OCI-LY7 (cell line): ENCODE measurements around the gene DDX25. TPM values are rescaled to one million over a fixed set of nuclear protein-coding genes. Genes with fewer than 3 reads are reported as not detected.

Experiments
- BruUV-seq: library from RNA; stranded (reverse); fragments of 400-500 nt; replicated peaks from 2 replicates; lab custom pipeline; 2021; lab: Mats Ljungman, UMichigan
- CTCF ChIA-PET: fragments of 300-600 bp; sonication (Branson Sonifier 250); formaldehyde crosslinking; loops from one replicate; lab custom pipeline; 2022; ENCODE audit warnings: antibody characterized with exemption; ENCODE audit not compliant: unreplicated experiment; lab: Charles Lee
- POLR2A ChIA-PET: fragments of 300-600 bp; sonication (Branson Sonifier 250); formaldehyde crosslinking; loops from one replicate; lab custom pipeline; 2022; ENCODE audit warnings: antibody characterized with exemption; lab: Charles Lee
- DNase-seq: peaks from one replicate; pipeline ENCODE4 v3.0.0-alpha.2; 2015; ENCODE audit warnings: low spot score
- H2AFZ ChIP-seq: fragments of 200-600 bp; sonication (generic), shearing (Covaris generic); 2 replicates; pipeline ENCODE4 v1.6.1; 2014; ENCODE audit warnings: mild to moderate bottlenecking, antibody characterized with exemption, low read length, moderate library complexity
- H3K27ac ChIP-seq: fragments of 200-600 bp; sonication (generic); 2 replicates; pipeline ENCODE4 v1.5.1; 2014; ENCODE audit warnings: mixed run types, low read depth, mild to moderate bottlenecking, moderate library complexity, low read length, inconsistent platforms; ENCODE audit not compliant: poor library complexity, severe bottlenecking
- H3K36me3 ChIP-seq: fragments of 200-600 bp; sonication (generic); 2 replicates; pipeline ENCODE4 v1.6.1; 2014; ENCODE audit warnings: mild to moderate bottlenecking, antibody characterized with exemption, low read length, moderate library complexity, mixed read lengths; ENCODE audit not compliant: insufficient read depth
- H3K4me1 ChIP-seq: fragments of 200-600 bp; sonication (generic); 2 replicates; pipeline ENCODE4 v1.5.1; 2014; ENCODE audit warnings: mild to moderate bottlenecking, low read length; ENCODE audit not compliant: insufficient read depth, poor library complexity, severe bottlenecking
- H3K4me2 ChIP-seq: fragments of 200-600 bp; sonication (generic); 2 replicates; pipeline ENCODE4 v1.6.1; 2014; ENCODE audit warnings: mild to moderate bottlenecking, low read length
- H3K4me3 ChIP-seq: fragments of 200-600 bp; sonication (generic); 2 replicates; pipeline ENCODE4 v1.5.1; 2014; ENCODE audit warnings: mild to moderate bottlenecking, low read depth, low read length; ENCODE audit not compliant: poor library complexity, severe bottlenecking
- H3K79me2 ChIP-seq: fragments of 200-600 bp; sonication (generic); 2 replicates; pipeline ENCODE4 v1.6.1; 2016; ENCODE audit warnings: low read depth, mild to moderate bottlenecking, low read length, moderate library complexity, mixed read lengths; ENCODE audit not compliant: insufficient read depth
- H3K9me2 ChIP-seq: fragments of 200-600 bp; sonication (generic); 2 replicates; pipeline ENCODE4 v1.6.1; 2016; ENCODE audit warnings: mild to moderate bottlenecking, low read length, mixed read lengths; ENCODE audit not compliant: insufficient read depth
- H3K9me3 ChIP-seq: fragments of 200-600 bp; sonication (generic); 2 replicates; pipeline ENCODE4 v1.6.1; 2014; ENCODE audit warnings: mild to moderate bottlenecking, mixed run types, low read length, mixed read lengths
- H4K20me1 ChIP-seq: fragments of 200-600 bp; sonication (generic); 2 replicates; pipeline ENCODE4 v1.6.1; 2014; ENCODE audit warnings: mild to moderate bottlenecking, antibody characterized with exemption, low read length, moderate library complexity, mixed read lengths; ENCODE audit not compliant: insufficient read depth
- EZH2phosphoT487 ChIP-seq: fragments of 200-600 bp; sonication (generic); IDR thresholded peaks from 2 replicates; pipeline ENCODE4 v1.6.1; 2018; ENCODE audit warnings: low read depth, borderline replicate concordance, mild to moderate bottlenecking, mixed run types, antibody characterized with exemption, low read length, moderate library complexity, mixed read lengths
- intact Hi-C: fragments of 100-400 bp; cut with micrococcal nuclease; formaldehyde crosslinking; loops from one replicate; pipeline ENCODE4 v1.10.0; 2022; ENCODE audit not compliant: unreplicated experiment
- total RNA-seq, 2 experiments: library from RNA; depleted of rRNA in 1 of 2; stranded (reverse); fragments of >200 nt in 1 of 2; shearing (Covaris generic) in 1 of 2; gene quantifications; 2 replicates each; pipeline ENCODE4 v1.2.3, GENCODE V29; 2014 to 2022
- TF ChIP-seq, protein P1 (sequence below): fragments of 200-600 bp; sonication (generic); conservative IDR thresholded peaks from 2 replicates; pipeline ENCODE4 v1.5.1; 2014; ENCODE audit warnings: mild to moderate bottlenecking, antibody characterized with exemption, low read length, moderate library complexity, mixed read lengths

The DDX25 gene
- total RNA-seq, 2 experiments from 2014 or later, result 0.13 TPM; not detected in 1

- no TSS peak for BruUV-seq
- ChIA-PET POLR2A (interaction anchor here (0.9 kb wide), 1 partner anchor 296 kb away, joined by 3 read pairs; no protein-coding TSS in a partner anchor), CTCF (no interaction called here)
- intact Hi-C loops, result no loop called here
- Histone ChIP-seq H3K36me3 (no peaks in the 10 kb centered on the region), H2AFZ (no peak overlapping the region), H3K9me2 (no peaks in the 10 kb centered on the region), H3K4me3 (no peak overlapping the region), H3K9me3 (no peaks in the 10 kb centered on the region), H3K4me2 (no peak overlapping the region), H4K20me1 (no peaks in the 10 kb centered on the region), H3K4me1 (no peaks in the 10 kb centered on the region), H3K27ac (no peak overlapping the region), H3K79me2 (no peaks in the 10 kb centered on the region)
- TF ChIP-seq, protein P1, sequence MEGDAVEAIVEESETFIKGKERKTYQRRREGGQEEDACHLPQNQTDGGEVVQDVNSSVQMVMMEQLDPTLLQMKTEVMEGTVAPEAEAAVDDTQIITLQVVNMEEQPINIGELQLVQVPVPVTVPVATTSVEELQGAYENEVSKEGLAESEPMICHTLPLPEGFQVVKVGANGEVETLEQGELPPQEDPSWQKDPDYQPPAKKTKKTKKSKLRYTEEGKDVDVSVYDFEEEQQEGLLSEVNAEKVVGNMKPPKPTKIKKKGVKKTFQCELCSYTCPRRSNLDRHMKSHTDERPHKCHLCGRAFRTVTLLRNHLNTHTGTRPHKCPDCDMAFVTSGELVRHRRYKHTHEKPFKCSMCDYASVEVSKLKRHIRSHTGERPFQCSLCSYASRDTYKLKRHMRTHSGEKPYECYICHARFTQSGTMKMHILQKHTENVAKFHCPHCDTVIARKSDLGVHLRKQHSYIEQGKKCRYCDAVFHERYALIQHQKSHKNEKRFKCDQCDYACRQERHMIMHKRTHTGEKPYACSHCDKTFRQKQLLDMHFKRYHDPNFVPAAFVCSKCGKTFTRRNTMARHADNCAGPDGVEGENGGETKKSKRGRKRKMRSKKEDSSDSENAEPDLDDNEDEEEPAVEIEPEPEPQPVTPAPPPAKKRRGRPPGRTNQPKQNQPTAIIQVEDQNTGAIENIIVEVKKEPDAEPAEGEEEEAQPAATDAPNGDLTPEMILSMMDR, result no peak
- no peak for TF ChIP-seq EZH2phosphoT487
- DNase-seq, result no peak
Observed at GRCh38 chr11:125931668-125932067, 27.4 kb downstream of the DDX25 start.

GRCh38 chr11:125932301-125932700 is 28.0 kb downstream of the DDX25 start:
- intact Hi-C loops, result no loop called here
- Histone ChIP-seq H3K36me3 (no peaks in the 10 kb centered on the region), H3K79me2 (no peaks in the 10 kb centered on the region), H3K9me2 (no peaks in the 10 kb centered on the region), H4K20me1 (no peaks in the 10 kb centered on the region), H3K4me2 (no peak overlapping the region), H2AFZ (no peak overlapping the region), H3K9me3 (no peaks in the 10 kb centered on the region), H3K4me1 (no peaks in the 10 kb centered on the region), H3K4me3 (no peak overlapping the region), H3K27ac (no peak overlapping the region)
- CTCF ChIA-PET, result no interaction called here
- POLR2A ChIA-PET, result interaction anchor here (0.9 kb wide), 1 partner anchor 296 kb away, joined by 3 read pairs; no protein-coding TSS in a partner anchor
- TF ChIP-seq, protein P1, result no peak
- no peak for TF ChIP-seq EZH2phosphoT487
- no peak for DNase-seq
- BruUV-seq, result no TSS peak

GRCh38 chr11:125933030-125933813 is 28.9 kb downstream of the DDX25 start:
- Histone ChIP-seq H3K4me3 (no peak overlapping the region), H3K4me2 (no peak overlapping the region), H2AFZ (no peak overlapping the region), H3K27ac (no peak overlapping the region), H3K9me3 (no peaks in the 10 kb centered on the region), H3K9me2 (no peaks in the 10 kb centered on the region), H3K36me3 (no peaks in the 10 kb centered on the region), H3K4me1 (no peaks in the 10 kb centered on the region), H3K79me2 (no peaks in the 10 kb centered on the region), H4K20me1 (no peaks in the 10 kb centered on the region)
- DNase-seq, result no peak
- intact Hi-C loops, result no loop called here
- POLR2A ChIA-PET, result no interaction called here
- CTCF ChIA-PET, result no interaction called here
- TF ChIP-seq EZH2phosphoT487, result no peak
- BruUV-seq, result no TSS peak
